ENCODE results near the gene ARHGEF12.

DNA sequence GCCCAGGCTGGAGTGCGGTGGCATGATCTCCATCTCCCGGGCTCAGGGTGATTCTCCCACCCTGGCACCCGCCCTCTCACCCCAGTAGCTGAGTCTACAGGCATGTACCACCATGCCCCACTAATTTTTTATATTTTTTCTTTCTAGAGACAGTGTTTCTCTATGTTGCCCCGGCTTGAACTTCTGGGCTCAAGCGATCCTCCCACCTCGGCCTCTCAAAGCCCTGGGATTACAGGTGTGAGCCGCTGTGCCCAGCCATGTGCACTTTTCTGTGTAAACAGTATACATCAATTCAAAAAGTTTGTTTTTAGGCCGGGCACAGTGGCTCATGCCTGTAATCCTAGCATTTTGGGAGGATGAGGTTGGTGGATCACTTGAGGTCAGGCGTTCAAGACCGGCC, 190.0 kb downstream of the ARHGEF12 start:
- TF ChIP-seq, protein P1, sequence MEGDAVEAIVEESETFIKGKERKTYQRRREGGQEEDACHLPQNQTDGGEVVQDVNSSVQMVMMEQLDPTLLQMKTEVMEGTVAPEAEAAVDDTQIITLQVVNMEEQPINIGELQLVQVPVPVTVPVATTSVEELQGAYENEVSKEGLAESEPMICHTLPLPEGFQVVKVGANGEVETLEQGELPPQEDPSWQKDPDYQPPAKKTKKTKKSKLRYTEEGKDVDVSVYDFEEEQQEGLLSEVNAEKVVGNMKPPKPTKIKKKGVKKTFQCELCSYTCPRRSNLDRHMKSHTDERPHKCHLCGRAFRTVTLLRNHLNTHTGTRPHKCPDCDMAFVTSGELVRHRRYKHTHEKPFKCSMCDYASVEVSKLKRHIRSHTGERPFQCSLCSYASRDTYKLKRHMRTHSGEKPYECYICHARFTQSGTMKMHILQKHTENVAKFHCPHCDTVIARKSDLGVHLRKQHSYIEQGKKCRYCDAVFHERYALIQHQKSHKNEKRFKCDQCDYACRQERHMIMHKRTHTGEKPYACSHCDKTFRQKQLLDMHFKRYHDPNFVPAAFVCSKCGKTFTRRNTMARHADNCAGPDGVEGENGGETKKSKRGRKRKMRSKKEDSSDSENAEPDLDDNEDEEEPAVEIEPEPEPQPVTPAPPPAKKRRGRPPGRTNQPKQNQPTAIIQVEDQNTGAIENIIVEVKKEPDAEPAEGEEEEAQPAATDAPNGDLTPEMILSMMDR (conservative IDR thresholded peaks at IDR 0.05; ENCODE audit: low read depth, low read length) = no peak
- no peak for TF ChIP-seq EZH2 (IDR thresholded peaks at IDR 0.05; ENCODE audit: borderline replicate concordance, low read depth, low read length, poor library complexity, severe bottlenecking)
